ENCODE results near the gene GAS7.

DNA sequence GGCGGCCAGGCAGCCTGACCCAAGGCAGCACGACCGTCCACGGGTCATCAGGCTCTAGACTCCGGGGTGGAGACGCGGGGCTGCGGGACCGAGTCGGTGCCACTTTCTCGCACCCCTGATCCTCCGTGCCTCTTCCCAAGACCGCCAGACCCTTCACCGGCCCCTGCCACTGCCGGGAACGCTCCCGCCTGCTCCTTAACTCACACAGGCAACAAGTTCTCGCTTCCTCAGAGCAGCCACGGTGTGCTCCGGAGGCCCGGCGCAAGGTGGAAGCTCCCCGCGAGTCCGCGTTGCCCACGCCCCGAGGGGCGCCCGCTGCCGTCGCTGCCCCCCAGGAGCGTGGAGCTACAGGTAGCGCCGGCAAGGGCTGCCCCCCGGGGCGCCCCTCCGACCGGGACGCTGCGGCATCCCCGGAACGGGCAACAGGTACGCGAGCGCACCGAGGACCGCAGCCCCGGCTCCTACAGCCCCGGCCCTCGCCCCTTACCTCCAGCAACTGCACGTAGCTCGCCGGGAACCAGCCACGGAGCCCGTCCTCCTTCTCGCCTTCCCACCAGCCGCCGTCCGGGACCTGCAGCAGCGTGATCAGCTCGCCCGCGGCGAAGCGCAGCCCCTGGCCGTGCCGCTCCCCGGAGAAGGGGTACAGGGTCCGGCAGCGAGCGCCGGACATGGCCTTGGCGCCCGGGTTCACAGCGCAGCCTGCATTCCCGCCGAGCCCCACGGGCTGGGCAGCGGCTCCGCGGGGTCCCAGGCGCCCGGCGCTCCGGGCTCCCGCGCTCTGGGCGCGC is 491 bp downstream of the GAS7 start:
- TF ChIP-seq KDM1A (IDR thresholded peaks at IDR 0.05) (no peak), TEAD1 (CRISPR knock-in tag; IDR thresholded peaks at IDR 0.05) (no peak), NR2C2 (CRISPR knock-in tag; IDR thresholded peaks at IDR 0.05) (no peak), NR2C2 (tag; IDR thresholded peaks at IDR 0.05) (no peak), CTCF (IDR thresholded peaks at IDR 0.05 in 2 of 3, conservative IDR thresholded peaks at IDR 0.05 in 1 of 3; ENCODE audit: insufficient read depth in 2 of 3, low read depth in 1 of 3, low read length in 3 of 3) (no peak), EGR1 (conservative IDR thresholded peaks at IDR 0.05) (no peak), BCOR (IDR thresholded peaks at IDR 0.05) (no peak), TRIM28 (IDR thresholded peaks at IDR 0.05) (no peak), JUN (IDR thresholded peaks at IDR 0.05; ENCODE audit: borderline replicate concordance, low read depth, low read length) (no peak), JUN (CRISPR knock-in tag; IDR thresholded peaks at IDR 0.05; ENCODE audit: borderline replicate concordance) (no peak), CBX1 (IDR thresholded peaks at IDR 0.05; ENCODE audit: low read depth) (no peak), ZNF766 (CRISPR knock-in tag; conservative IDR thresholded peaks at IDR 0.05) (no peak), POLR2A (conservative IDR thresholded peaks at IDR 0.05) (no peak), HMGXB4 (CRISPR knock-in tag; IDR thresholded peaks at IDR 0.05) (no peak), KDM4B (IDR thresholded peaks at IDR 0.05; ENCODE audit: borderline replicate concordance in 2 of 2, low read depth in 1 of 2) (no peak), ZBTB7A (IDR thresholded peaks at IDR 0.05; ENCODE audit: borderline replicate concordance, control insufficient read depth, low read depth, low read length) (no peak)
